Parathyroid adenoma (tissue), 2 donors: ENCODE results near the gene RALGAPA2.

Experiments used
- H2AFZ ChIP-seq: fragments of 300-600 bp; sonication (generic); one replicate; pipeline ENCODE4 v1.7.0; 2017; ENCODE audit warnings: antibody characterized with exemption, mild to moderate bottlenecking
- H3K27ac ChIP-seq: fragments of 300-600 bp; sonication (generic); one replicate; pipeline ENCODE4 v1.7.0; 2017
- H3K27me3 ChIP-seq: fragments of 300-600 bp; sonication (generic); one replicate; pipeline ENCODE4 v1.7.0; 2017; ENCODE audit warnings: low read length; ENCODE audit not compliant: control insufficient read depth, insufficient read depth
- H3K36me3 ChIP-seq: fragments of 300-600 bp; sonication (generic); one replicate; pipeline ENCODE4 v1.7.0; 2017; ENCODE audit warnings: low read length; ENCODE audit not compliant: control insufficient read depth, insufficient read depth
- H3K4me1 ChIP-seq: fragments of 300-600 bp; sonication (generic); one replicate; pipeline ENCODE4 v1.7.0; 2017; ENCODE audit warnings: control low read depth
- H3K4me2 ChIP-seq: fragments of 300-600 bp; sonication (generic); one replicate; pipeline ENCODE4 v1.7.0; 2017; ENCODE audit warnings: low read length
- H3K4me3 ChIP-seq: fragments of 300-600 bp; sonication (generic); one replicate; pipeline ENCODE4 v1.7.0; 2017; ENCODE audit warnings: low read depth, low read length
- H3K79me2 ChIP-seq: fragments of 300-600 bp; sonication (generic); one replicate; pipeline ENCODE4 v1.7.0; 2017; ENCODE audit warnings: control low read depth
- H3K9ac ChIP-seq: fragments of 300-600 bp; sonication (generic); one replicate; pipeline ENCODE4 v1.7.0; 2017; ENCODE audit warnings: mild to moderate bottlenecking
- H3K9me3 ChIP-seq: fragments of 300-600 bp; sonication (generic); one replicate; pipeline ENCODE4 v1.7.0; 2017; ENCODE audit warnings: low read length; ENCODE audit not compliant: control insufficient read depth
- CTCF ChIP-seq: fragments of 300-600 bp; sonication (generic); IDR thresholded peaks from one replicate; pipeline ENCODE4 v1.7.0; 2017; ENCODE audit warnings: antibody characterized with exemption, mild to moderate bottlenecking
- donor health status: primary hyperparathyroidism.

The RALGAPA2 gene

GRCh38 chr20:20529597-20529996 lies 182.8 kb downstream of the RALGAPA2 start:
- Histone ChIP-seq H3K4me1 (no peaks in the 10 kb centered on the region), H2AFZ (no peak overlapping the region), H3K9ac (no peak overlapping the region), H3K79me2 (no peaks in the 10 kb centered on the region), H3K4me3 (no peak overlapping the region), H3K27ac (no peak overlapping the region), H3K4me2 (no peak overlapping the region), H3K36me3 (no peaks in the 10 kb centered on the region), H3K27me3 (no peaks in the 10 kb centered on the region), H3K9me3 (no peaks in the 10 kb centered on the region)
- no peak for TF ChIP-seq CTCF

- TF ChIP-seq CTCF: no peak
- H3K27ac ChIP-seq: no peak overlapping the region
- H3K9me3 ChIP-seq: no peaks in the 10 kb centered on the region
- H3K4me3 ChIP-seq: no peak overlapping the region
- H3K4me1 ChIP-seq: no peaks in the 10 kb centered on the region
- no peaks in the 10 kb centered on the region for H3K79me2 ChIP-seq
- H3K27me3 ChIP-seq: no peaks in the 10 kb centered on the region
- no peak overlapping the region for H2AFZ ChIP-seq
- no peaks in the 10 kb centered on the region for H3K36me3 ChIP-seq
- no peak overlapping the region for H3K4me2 ChIP-seq
- no peak overlapping the region for H3K9ac ChIP-seq
Measured at GRCh38 chr20:20528861-20529260, 183.6 kb downstream of the RALGAPA2 start.

GRCh38 chr20:20527661-20528060 lies 184.8 kb downstream of the RALGAPA2 start:
- no peak for TF ChIP-seq CTCF

GRCh38 chr20:20525756-20526155 lies 186.7 kb downstream of the RALGAPA2 start:
- H3K27ac ChIP-seq: no peak overlapping the region
- no peak overlapping the region for H3K4me2 ChIP-seq
- no peaks in the 10 kb centered on the region for H3K9me3 ChIP-seq
- H3K9ac ChIP-seq: no peak overlapping the region
- no peaks in the 10 kb centered on the region for H3K36me3 ChIP-seq
- TF ChIP-seq CTCF: no peak
- H3K4me1 ChIP-seq: no peaks in the 10 kb centered on the region
- H3K4me3 ChIP-seq: no peak overlapping the region
- H3K79me2 ChIP-seq: no peaks in the 10 kb centered on the region
- no peaks in the 10 kb centered on the region for H3K27me3 ChIP-seq
- H2AFZ ChIP-seq: no peak overlapping the region

More at GRCh38 chr20:20527661-20528060, 184.8 kb downstream of the RALGAPA2 start:
- Histone ChIP-seq H3K9ac (no peak overlapping the region), H3K9me3 (no peaks in the 10 kb centered on the region), H3K4me3 (no peak overlapping the region), H3K27ac (no peak overlapping the region), H3K4me2 (no peak overlapping the region), H2AFZ (no peak overlapping the region), H3K79me2 (no peaks in the 10 kb centered on the region), H3K4me1 (no peaks in the 10 kb centered on the region), H3K27me3 (no peaks in the 10 kb centered on the region), H3K36me3 (no peaks in the 10 kb centered on the region)

GRCh38 chr20:20525214-20525613 lies 187.2 kb downstream of the RALGAPA2 start:
- no peaks in the 10 kb centered on the region for H3K36me3 ChIP-seq
- H3K4me3 ChIP-seq: no peak overlapping the region
- no peaks in the 10 kb centered on the region for H3K79me2 ChIP-seq
- no peak overlapping the region for H3K9ac ChIP-seq
- no peak for TF ChIP-seq CTCF
- no peak overlapping the region for H3K4me2 ChIP-seq
- no peaks in the 10 kb centered on the region for H3K4me1 ChIP-seq
- H2AFZ ChIP-seq: no peak overlapping the region
- no peak overlapping the region for H3K27ac ChIP-seq
- no peaks in the 10 kb centered on the region for H3K9me3 ChIP-seq
- H3K27me3 ChIP-seq: no peaks in the 10 kb centered on the region
